DOHH2 (cell line): ENCODE results near the gene GAS1.

ENCODE experiments used
- H3F3A ChIP-seq: fragments of 200-600 bp; sonication (generic), shearing (Covaris generic); 2 replicates; pipeline ENCODE4 v1.6.0; 2016; ENCODE audit warnings: antibody characterized with exemption, mild to moderate bottlenecking; ENCODE audit not compliant: control insufficient read depth, insufficient read depth
- H3K27ac ChIP-seq: fragments of 200-600 bp; sonication (generic); 2 replicates; pipeline ENCODE4 v1.5.1; 2014; ENCODE audit warnings: low read depth, mild to moderate bottlenecking, low read length, moderate library complexity
- H3K27me3 ChIP-seq: fragments of 200-600 bp; sonication (generic); 2 replicates; pipeline ENCODE4 v1.6.1; 2014; ENCODE audit warnings: mild to moderate bottlenecking, low read length, mixed read lengths; ENCODE audit not compliant: control insufficient read depth
- H3K36me3 ChIP-seq: fragments of 200-600 bp; sonication (generic); 2 replicates; pipeline ENCODE4 v1.6.1; 2014; ENCODE audit warnings: mild to moderate bottlenecking, low read length, moderate library complexity, mixed read lengths; ENCODE audit not compliant: control insufficient read depth
- H3K4me1 ChIP-seq: fragments of 200-600 bp; sonication (generic); 2 replicates; pipeline ENCODE4 v1.6.1; 2014; ENCODE audit warnings: mild to moderate bottlenecking, low read length, mixed read lengths; ENCODE audit not compliant: control insufficient read depth
- H3K4me2 ChIP-seq: fragments of 200-600 bp; sonication (generic); 2 replicates; pipeline ENCODE4 v1.6.0; 2014; ENCODE audit warnings: mild to moderate bottlenecking, low read length, moderate library complexity
- H3K4me3 ChIP-seq: fragments of 200-600 bp; sonication (generic); 2 replicates; pipeline ENCODE4 v1.5.1; 2014; ENCODE audit warnings: mild to moderate bottlenecking, low read length, mixed read lengths
- H3K79me2 ChIP-seq: fragments of 200-600 bp; sonication (generic); 2 replicates; pipeline ENCODE4 v1.6.1; 2014; ENCODE audit warnings: mild to moderate bottlenecking, low read length, mixed read lengths; ENCODE audit not compliant: control insufficient read depth
- H3K9me2 ChIP-seq: fragments of 200-600 bp; sonication (generic); replicated peaks from 2 replicates; pipeline ENCODE4 v1.6.1; 2014; ENCODE audit warnings: mild to moderate bottlenecking, low read length, mixed read lengths; ENCODE audit not compliant: control insufficient read depth
- H3K9me3 ChIP-seq: fragments of 200-600 bp; sonication (generic); 2 replicates; pipeline ENCODE4 v1.6.1; 2014; ENCODE audit warnings: antibody characterized with exemption, low read length, mixed read lengths; ENCODE audit not compliant: control insufficient read depth, insufficient read depth
- H4K20me1 ChIP-seq: fragments of 200-600 bp; sonication (generic); 2 replicates; pipeline ENCODE4 v1.6.0; 2014; ENCODE audit warnings: low read depth, mild to moderate bottlenecking, antibody characterized with exemption, low read length, moderate library complexity; ENCODE audit not compliant: control insufficient read depth, insufficient read depth
- EZH2phosphoT487 ChIP-seq: fragments of 200-600 bp; sonication (generic); IDR thresholded peaks from 2 replicates; pipeline ENCODE4 v1.6.1; 2017; ENCODE audit warnings: borderline replicate concordance, mild to moderate bottlenecking, antibody characterized with exemption, low read length, moderate library complexity, mixed read lengths
- TF ChIP-seq, protein P1 (sequence below): fragments of 200-600 bp; sonication (generic); IDR thresholded peaks from one replicate; pipeline ENCODE4 v1.5.1; 2014; ENCODE audit warnings: antibody characterized with exemption, mild to moderate bottlenecking, low read depth, low read length; ENCODE audit not compliant: poor library complexity, severe bottlenecking

GAS1 gene

DNA sequence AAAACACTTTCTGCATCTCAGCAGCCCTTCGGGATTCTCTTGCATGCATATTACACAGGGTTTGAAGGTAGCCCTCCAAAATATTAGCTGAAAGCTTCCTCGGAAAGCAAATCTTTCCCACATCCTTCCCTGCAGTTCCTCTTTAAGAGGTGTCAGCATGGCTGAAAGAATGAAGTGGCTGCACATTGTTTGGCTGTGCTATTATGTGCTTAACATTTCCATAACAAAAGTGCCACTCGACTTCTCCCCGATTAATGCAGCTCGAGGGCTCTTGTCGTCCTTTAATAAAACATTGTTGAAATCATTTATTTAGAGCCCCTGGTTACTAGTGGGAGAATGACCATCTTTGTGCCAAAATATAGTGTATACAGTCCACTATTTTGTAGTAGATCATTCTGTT, 6.5 kb downstream of the GAS1 start:
- Histone ChIP-seq H3K27me3 (peaks cover 27% of the 10 kb centered on the region), H4K20me1 (no peaks in the 10 kb centered on the region), H3K9me3 (no peaks in the 10 kb centered on the region), H3K4me1 (no peaks in the 10 kb centered on the region), H3K36me3 (no peaks in the 10 kb centered on the region), H3K4me3 (no peak overlapping the region), H3K4me2 (no peak overlapping the region), H3K9me2 (no peaks in the 10 kb centered on the region), H3K27ac (no peak overlapping the region), H3F3A (no peaks in the 10 kb centered on the region), H3K79me2 (no peaks in the 10 kb centered on the region)
- no peak for TF ChIP-seq EZH2phosphoT487
- TF ChIP-seq, protein P1, sequence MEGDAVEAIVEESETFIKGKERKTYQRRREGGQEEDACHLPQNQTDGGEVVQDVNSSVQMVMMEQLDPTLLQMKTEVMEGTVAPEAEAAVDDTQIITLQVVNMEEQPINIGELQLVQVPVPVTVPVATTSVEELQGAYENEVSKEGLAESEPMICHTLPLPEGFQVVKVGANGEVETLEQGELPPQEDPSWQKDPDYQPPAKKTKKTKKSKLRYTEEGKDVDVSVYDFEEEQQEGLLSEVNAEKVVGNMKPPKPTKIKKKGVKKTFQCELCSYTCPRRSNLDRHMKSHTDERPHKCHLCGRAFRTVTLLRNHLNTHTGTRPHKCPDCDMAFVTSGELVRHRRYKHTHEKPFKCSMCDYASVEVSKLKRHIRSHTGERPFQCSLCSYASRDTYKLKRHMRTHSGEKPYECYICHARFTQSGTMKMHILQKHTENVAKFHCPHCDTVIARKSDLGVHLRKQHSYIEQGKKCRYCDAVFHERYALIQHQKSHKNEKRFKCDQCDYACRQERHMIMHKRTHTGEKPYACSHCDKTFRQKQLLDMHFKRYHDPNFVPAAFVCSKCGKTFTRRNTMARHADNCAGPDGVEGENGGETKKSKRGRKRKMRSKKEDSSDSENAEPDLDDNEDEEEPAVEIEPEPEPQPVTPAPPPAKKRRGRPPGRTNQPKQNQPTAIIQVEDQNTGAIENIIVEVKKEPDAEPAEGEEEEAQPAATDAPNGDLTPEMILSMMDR, result no peak

DNA sequence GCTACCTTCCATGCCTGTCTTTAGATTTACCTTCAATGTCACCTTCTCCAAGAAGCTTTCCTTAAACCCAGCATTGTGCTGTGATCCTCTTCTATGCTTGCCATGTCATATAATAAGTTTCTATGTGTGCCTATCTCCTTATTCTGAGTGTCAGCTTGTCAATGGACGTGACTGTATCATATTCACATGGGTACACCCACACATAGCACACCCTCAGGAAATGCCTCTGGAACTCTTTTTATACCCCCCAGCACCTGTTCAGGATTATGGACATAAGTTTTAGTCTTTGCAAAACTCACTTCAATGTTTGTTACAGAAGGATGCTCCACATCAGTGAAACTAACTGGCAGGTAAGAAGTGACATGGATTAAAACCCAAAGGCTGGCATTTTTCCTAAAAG, 7.4 kb downstream of the GAS1 start:
- no peak overlapping the region for H3K4me3 ChIP-seq
- no peak overlapping the region for H3K27ac ChIP-seq
- TF ChIP-seq, protein P1, result no peak
- no peaks in the 10 kb centered on the region for H3K36me3 ChIP-seq
- no peak overlapping the region for H3K4me2 ChIP-seq
- no peaks in the 10 kb centered on the region for H4K20me1 ChIP-seq
- no peaks in the 10 kb centered on the region for H3K9me3 ChIP-seq
- H3K27me3 ChIP-seq, result peaks cover 26% of the 10 kb centered on the region
- H3K79me2 ChIP-seq, result no peaks in the 10 kb centered on the region
- no peaks in the 10 kb centered on the region for H3F3A ChIP-seq
- no peaks in the 10 kb centered on the region for H3K4me1 ChIP-seq
- H3K9me2 ChIP-seq, result no peaks in the 10 kb centered on the region

DNA sequence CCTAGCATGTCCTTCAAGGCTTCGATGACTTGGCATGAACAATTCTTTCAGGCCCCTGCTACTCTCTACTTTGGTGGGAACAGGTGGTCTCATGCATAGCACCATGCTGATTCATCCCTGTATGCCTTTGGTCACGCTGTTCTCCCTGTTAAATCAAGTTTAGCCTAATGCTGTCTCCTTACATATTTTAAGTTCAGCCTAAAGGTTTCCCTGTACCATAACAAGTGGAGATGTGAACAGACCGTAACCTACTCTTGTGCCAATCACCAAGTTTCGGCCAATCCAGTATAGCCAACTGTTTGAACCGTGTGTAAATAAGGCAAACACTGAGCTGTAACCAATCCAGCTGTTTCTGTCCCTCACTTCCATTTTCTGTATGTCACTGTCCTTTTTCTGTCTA, 8.0 kb downstream of the GAS1 start:
- Histone ChIP-seq H3K27me3 (peaks cover 24% of the 10 kb centered on the region), H3K9me3 (no peaks in the 10 kb centered on the region), H3F3A (no peaks in the 10 kb centered on the region), H3K4me3 (no peak overlapping the region), H3K79me2 (no peaks in the 10 kb centered on the region), H3K4me1 (no peaks in the 10 kb centered on the region), H3K9me2 (no peaks in the 10 kb centered on the region), H4K20me1 (no peaks in the 10 kb centered on the region), H3K4me2 (no peak overlapping the region), H3K36me3 (no peaks in the 10 kb centered on the region), H3K27ac (no peak overlapping the region)
- TF ChIP-seq, protein P1, result no peak
- TF ChIP-seq EZH2phosphoT487, result no peak

DNA sequence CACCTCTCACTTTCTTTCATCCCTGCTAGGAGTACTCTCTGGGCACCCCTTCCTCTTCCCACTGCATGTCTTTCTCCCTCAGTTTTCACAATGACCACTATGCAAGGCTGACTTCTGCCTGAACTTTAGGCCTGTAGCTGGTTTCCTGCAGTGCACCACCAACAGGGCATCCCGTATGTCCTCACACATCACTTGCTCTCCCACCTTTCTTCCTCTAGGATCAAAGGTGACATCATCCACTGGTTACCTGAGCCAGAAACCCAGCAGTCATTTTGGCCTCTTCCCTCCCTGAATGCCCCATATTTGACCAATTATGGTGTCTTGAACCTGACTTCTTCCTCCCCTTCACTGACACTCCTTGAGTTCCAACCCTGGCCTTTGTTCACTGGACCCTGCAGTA, 8.5 kb downstream of the GAS1 start:
- no peak for TF ChIP-seq EZH2phosphoT487
- TF ChIP-seq, protein P1, result no peak
- H3K9me3 ChIP-seq, result no peaks in the 10 kb centered on the region
- H3K79me2 ChIP-seq, result no peaks in the 10 kb centered on the region
- no peaks in the 10 kb centered on the region for H3F3A ChIP-seq
- no peak overlapping the region for H3K4me3 ChIP-seq
- no peak overlapping the region for H3K27ac ChIP-seq
- peaks cover 21% of the 10 kb centered on the region for H3K27me3 ChIP-seq
- H3K36me3 ChIP-seq, result no peaks in the 10 kb centered on the region
- no peak overlapping the region for H3K4me2 ChIP-seq
- H4K20me1 ChIP-seq, result no peaks in the 10 kb centered on the region
- no peaks in the 10 kb centered on the region for H3K4me1 ChIP-seq
- no peaks in the 10 kb centered on the region for H3K9me2 ChIP-seq
